HEK293 (cell line): ENCODE measurements around the gene RAB3GAP2.

ENCODE experiments used
- CTCF ChIA-PET: fragments of 350-600 bp; formaldehyde crosslinking; extraction: SDS; loops from one replicate; lab custom pipeline; 2021; ENCODE audit warnings: antibody characterized with exemption; lab: Yijun Ruan, JAX
- POLR2A ChIA-PET: fragments of 300-600 bp; formaldehyde crosslinking; extraction: SDS; loops from one replicate; lab custom pipeline; 2020; ENCODE audit warnings: antibody characterized with exemption, inconsistent platforms; lab: Yijun Ruan, JAX
- H3K27ac ChIP-seq: fragments of 200-500 bp; sonication (Bioruptor generic); 2 replicates; pipeline ENCODE4 v1.5.1; 2014; ENCODE audit warnings: low read depth, low read length, control low read depth, inconsistent platforms; ENCODE audit errors: extremely low read depth
- H3K36me3 ChIP-seq, 2 experiments: fragments of 200-500 bp in 1 of 2; sonication (Bioruptor generic) in 1 of 2; 1 replicate in 1 of 2; 2 replicates in 1 of 2; pipeline ENCODE4 v1.5.1; 2014 to 2017; ENCODE audit warnings: inconsistent platforms in 2 of 2, low read length in 2 of 2; ENCODE audit not compliant: control insufficient read depth in 2 of 2, insufficient read depth in 1 of 2
- H3K4me1 ChIP-seq: fragments of 200-500 bp; sonication (Bioruptor generic); 2 replicates; pipeline ENCODE4 v1.5.1; 2014; ENCODE audit warnings: mild to moderate bottlenecking, low read length, inconsistent platforms; ENCODE audit not compliant: control insufficient read depth, insufficient read depth
- H3K4me3 ChIP-seq: 2 replicates; pipeline ENCODE4 v1.5.1; 2011; ENCODE audit warnings: low read depth, mild to moderate bottlenecking, control low read depth, low read length, moderate library complexity
- H3K9me3 ChIP-seq: fragments of 200-500 bp; sonication (Bioruptor generic); 2 replicates; pipeline ENCODE4 v1.5.1; 2014; ENCODE audit warnings: low read depth, low read length, inconsistent platforms; ENCODE audit not compliant: control insufficient read depth, insufficient read depth
- GLI4 ChIP-seq: fragments of 450-650 bp; formaldehyde crosslinking; IDR thresholded peaks from 2 replicates; pipeline ENCODE4 v1.5.1; 2016; ENCODE audit warnings: missing biosample characterization, missing genetic modification characterization
- PRDM10 ChIP-seq: fragments of 450-650 bp; formaldehyde crosslinking; IDR thresholded peaks from 2 replicates; pipeline ENCODE4 v1.5.1; 2016; ENCODE audit warnings: missing biosample characterization, missing genetic modification characterization
- RBAK ChIP-seq: fragments of 450-650 bp; formaldehyde crosslinking; IDR thresholded peaks from 2 replicates; pipeline ENCODE4 v1.5.1; 2016; ENCODE audit warnings: missing biosample characterization, missing genetic modification characterization
- SCRT1 ChIP-seq: fragments of 450-650 bp; formaldehyde crosslinking; IDR thresholded peaks from 2 replicates; pipeline ENCODE4 v1.5.1; 2016; ENCODE audit warnings: missing biosample characterization, missing genetic modification characterization, borderline replicate concordance
- SETDB1 ChIP-seq: IDR thresholded peaks from one replicate; pipeline ENCODE4 v1.6.1; 2017; ENCODE audit warnings: mild to moderate bottlenecking, low read length, moderate library complexity, mixed read lengths; ENCODE audit not compliant: insufficient read length
- SP3 ChIP-seq: fragments of 450-650 bp; formaldehyde crosslinking; IDR thresholded peaks from 2 replicates; pipeline ENCODE4 v1.5.1; 2016; ENCODE audit warnings: missing biosample characterization, missing genetic modification characterization
- ZBTB1 ChIP-seq: fragments of 450-650 bp; formaldehyde crosslinking; IDR thresholded peaks from 2 replicates; pipeline ENCODE4 v1.5.1; 2016; ENCODE audit warnings: missing biosample characterization, missing genetic modification characterization
- ZBTB8A ChIP-seq: fragments of 450-650 bp; formaldehyde crosslinking; IDR thresholded peaks from 2 replicates; pipeline ENCODE4 v1.5.1; 2016; ENCODE audit warnings: missing biosample characterization, missing genetic modification characterization
- ZFHX2 ChIP-seq: fragments of 450-650 bp; formaldehyde crosslinking; conservative IDR thresholded peaks from 2 replicates; pipeline ENCODE4 v1.5.1; 2016; ENCODE audit warnings: missing biosample characterization, missing genetic modification characterization
- ZNF10 ChIP-seq: fragments of 450-650 bp; formaldehyde crosslinking; IDR thresholded peaks from 2 replicates; pipeline ENCODE4 v1.5.1; 2017; ENCODE audit warnings: missing biosample characterization, missing genetic modification characterization
- ZNF112 ChIP-seq: fragments of 450-650 bp; formaldehyde crosslinking; IDR thresholded peaks from 2 replicates; pipeline ENCODE4 v1.5.0; 2017; ENCODE audit warnings: missing biosample characterization, missing genetic modification characterization
- ZNF114 ChIP-seq: fragments of 450-650 bp; formaldehyde crosslinking; IDR thresholded peaks from 2 replicates; pipeline ENCODE4 v1.5.0; 2017; ENCODE audit warnings: missing biosample characterization, missing genetic modification characterization
- ZNF138 ChIP-seq: fragments of 450-650 bp; formaldehyde crosslinking; IDR thresholded peaks from 2 replicates; pipeline ENCODE4 v1.5.1; 2016; ENCODE audit warnings: missing biosample characterization, missing genetic modification characterization, borderline replicate concordance
- ZNF148 ChIP-seq: fragments of 450-650 bp; formaldehyde crosslinking; IDR thresholded peaks from 2 replicates; pipeline ENCODE4 v1.5.0; 2017; ENCODE audit warnings: missing biosample characterization, missing genetic modification characterization, borderline replicate concordance
- ZNF24 ChIP-seq: fragments of 450-650 bp; formaldehyde crosslinking; IDR thresholded peaks from 2 replicates; pipeline ENCODE4 v1.5.1; 2016; ENCODE audit warnings: missing biosample characterization, missing genetic modification characterization
- ZNF248 ChIP-seq: fragments of 450-650 bp; formaldehyde crosslinking; IDR thresholded peaks from 2 replicates; pipeline ENCODE4 v1.5.1; 2017; ENCODE audit warnings: missing biosample characterization, missing genetic modification characterization
- ZNF394 ChIP-seq: fragments of 450-650 bp; formaldehyde crosslinking; IDR thresholded peaks from 2 replicates; pipeline ENCODE4 v1.5.1; 2016; ENCODE audit warnings: missing biosample characterization, missing genetic modification characterization, mild to moderate bottlenecking, moderate library complexity, borderline replicate concordance
- ZNF501 ChIP-seq: fragments of 450-650 bp; formaldehyde crosslinking; IDR thresholded peaks from 2 replicates; pipeline ENCODE4 v1.5.1; 2016; ENCODE audit warnings: missing biosample characterization, missing genetic modification characterization
- ZNF521 ChIP-seq: fragments of 450-650 bp; formaldehyde crosslinking; IDR thresholded peaks from 2 replicates; pipeline ENCODE4 v1.5.1; 2017; ENCODE audit warnings: missing biosample characterization, mild to moderate bottlenecking, missing genetic modification characterization
- ZNF585B ChIP-seq: fragments of 450-650 bp; formaldehyde crosslinking; IDR thresholded peaks from 2 replicates; pipeline ENCODE4 v1.5.1; 2016; ENCODE audit warnings: missing biosample characterization, missing genetic modification characterization
- ZNF621 ChIP-seq: fragments of 450-650 bp; formaldehyde crosslinking; IDR thresholded peaks from 2 replicates; pipeline ENCODE4 v1.5.1; 2017; ENCODE audit warnings: missing biosample characterization, missing genetic modification characterization
- ZNF654 ChIP-seq: fragments of 450-650 bp; formaldehyde crosslinking; IDR thresholded peaks from 2 replicates; pipeline ENCODE4 v1.5.1; 2016; ENCODE audit warnings: low read depth, missing biosample characterization, missing genetic modification characterization
- ZNF747 ChIP-seq: fragments of 450-650 bp; formaldehyde crosslinking; IDR thresholded peaks from 2 replicates; pipeline ENCODE4 v1.5.1; 2016; ENCODE audit warnings: missing biosample characterization, missing genetic modification characterization
- ZNF777 ChIP-seq: fragments of 450-650 bp; formaldehyde crosslinking; IDR thresholded peaks from 2 replicates; pipeline ENCODE4 v1.5.1; 2017; ENCODE audit warnings: missing biosample characterization, missing genetic modification characterization, borderline replicate concordance
- ZNF792 ChIP-seq: fragments of 450-650 bp; formaldehyde crosslinking; IDR thresholded peaks from 2 replicates; pipeline ENCODE4 v1.5.1; 2016; ENCODE audit warnings: missing biosample characterization, missing genetic modification characterization
- ZSCAN23 ChIP-seq: fragments of 450-650 bp; formaldehyde crosslinking; IDR thresholded peaks from 2 replicates; pipeline ENCODE4 v1.5.1; 2016; ENCODE audit warnings: missing biosample characterization, missing genetic modification characterization
- TF ChIP-seq, protein P1 (sequence below): fragments of 450-650 bp; formaldehyde crosslinking; IDR thresholded peaks from 2 replicates; pipeline ENCODE4 v1.5.1; 2016; ENCODE audit warnings: missing biosample characterization, missing genetic modification characterization

Gene RAB3GAP2

GRCh38 chr1:220186752-220187151, 85.5 kb downstream of the RAB3GAP2 start:
- no peak overlapping the region for H3K4me3 ChIP-seq
- TF ChIP-seq ZSCAN23, result no peak
- TF ChIP-seq ZNF501 (tag by site-specific recombination), result no peak
- no peak for TF ChIP-seq ZNF621 (tag by site-specific recombination)
- TF ChIP-seq, protein P1, sequence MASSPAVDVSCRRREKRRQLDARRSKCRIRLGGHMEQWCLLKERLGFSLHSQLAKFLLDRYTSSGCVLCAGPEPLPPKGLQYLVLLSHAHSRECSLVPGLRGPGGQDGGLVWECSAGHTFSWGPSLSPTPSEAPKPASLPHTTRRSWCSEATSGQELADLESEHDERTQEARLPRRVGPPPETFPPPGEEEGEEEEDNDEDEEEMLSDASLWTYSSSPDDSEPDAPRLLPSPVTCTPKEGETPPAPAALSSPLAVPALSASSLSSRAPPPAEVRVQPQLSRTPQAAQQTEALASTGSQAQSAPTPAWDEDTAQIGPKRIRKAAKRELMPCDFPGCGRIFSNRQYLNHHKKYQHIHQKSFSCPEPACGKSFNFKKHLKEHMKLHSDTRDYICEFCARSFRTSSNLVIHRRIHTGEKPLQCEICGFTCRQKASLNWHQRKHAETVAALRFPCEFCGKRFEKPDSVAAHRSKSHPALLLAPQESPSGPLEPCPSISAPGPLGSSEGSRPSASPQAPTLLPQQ (tag by site-specific recombination), result no peak
- no peak for TF ChIP-seq ZNF10 (tag by site-specific recombination)
- no peak for TF ChIP-seq ZNF521
- no peak for TF ChIP-seq ZNF585B (tag by site-specific recombination)
- no peak for TF ChIP-seq ZNF394 (tag by site-specific recombination)
- TF ChIP-seq SCRT1 (tag by site-specific recombination), result no peak
- no peak for TF ChIP-seq PRDM10 (tag by site-specific recombination)
- TF ChIP-seq ZNF114 (tag by site-specific recombination), result no peak
- no peak for TF ChIP-seq SP3 (tag by site-specific recombination)
- no peak for TF ChIP-seq ZNF792 (tag by site-specific recombination)
- TF ChIP-seq, all 188 proteins: peak for 0
- POLR2A ChIA-PET, result no interaction called here
- CTCF ChIA-PET, result interaction anchor here (0.6 to 4.0 kb wide), 3 partner anchors 31 to 590 kb away, joined by 3 to 22 read pairs (median 7); no protein-coding TSS in a partner anchor
- Histone ChIP-seq H3K36me3 (peaks cover 14 to 56% of the 10 kb centered on the region in 2 experiments), H3K4me1 (no peaks in the 10 kb centered on the region), H3K9me3 (no peaks in the 10 kb centered on the region), H3K27ac (no peak overlapping the region)

DNA sequence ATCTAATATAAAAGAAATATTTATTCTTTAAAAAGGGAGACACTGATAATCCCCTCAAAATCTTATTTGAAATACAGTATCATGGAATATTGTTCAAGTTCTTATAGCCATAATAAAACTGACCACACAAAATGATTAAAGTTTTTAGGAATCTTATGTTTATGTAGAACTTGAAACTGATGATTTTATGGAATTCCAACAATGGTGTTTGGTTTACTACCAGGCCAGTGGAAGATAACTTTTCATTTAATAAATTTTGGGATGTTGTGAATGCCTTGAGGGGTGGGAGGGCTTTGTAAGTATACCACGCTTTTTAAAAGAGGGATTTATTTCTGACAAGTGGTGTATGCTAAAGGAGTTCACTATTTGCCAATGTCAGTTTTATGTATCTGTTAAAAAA, 87.7 kb downstream of the RAB3GAP2 start:
- no peaks in the 10 kb centered on the region for H3K9me3 ChIP-seq
- CTCF ChIA-PET, result no interaction called here
- peaks cover 10 to 56% of the 10 kb centered on the region in 2 experiments for H3K36me3 ChIP-seq
- POLR2A ChIA-PET, result no interaction called here
- H3K4me3 ChIP-seq, result no peak overlapping the region
- H3K27ac ChIP-seq, result no peak overlapping the region
- no peaks in the 10 kb centered on the region for H3K4me1 ChIP-seq
- TF ChIP-seq ZFHX2, result no peak
- TF ChIP-seq SETDB1, result no peak
- TF ChIP-seq, all 188 proteins: peak for 0

DNA sequence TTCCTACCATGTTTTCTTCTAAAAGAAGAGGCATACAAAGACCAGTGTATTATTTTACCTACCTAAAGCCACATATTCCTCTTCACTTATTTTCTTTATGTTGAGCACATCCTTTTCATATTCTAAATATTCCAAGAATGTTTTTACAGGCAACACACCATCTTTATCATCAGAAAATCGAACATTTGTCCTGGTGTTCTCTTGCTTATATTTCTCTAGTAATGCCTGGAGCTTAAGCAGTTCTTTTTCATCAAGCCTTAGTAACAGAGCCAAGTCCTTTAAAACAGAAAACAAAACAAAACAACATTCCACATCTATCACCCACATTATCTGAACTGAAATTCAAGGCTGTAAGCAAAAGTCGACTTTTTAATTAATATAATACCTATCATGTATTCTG, 89.6 kb downstream of the RAB3GAP2 start:
- ChIA-PET POLR2A (no interaction called here), CTCF (interaction anchor here (0.7 kb wide), 1 partner anchor 220 kb away, joined by 6 read pairs; no protein-coding TSS in a partner anchor)
- H3K9me3 ChIP-seq, result no peaks in the 10 kb centered on the region
- H3K36me3 ChIP-seq, result peaks cover 0 to 43% of the 10 kb centered on the region in 2 experiments; a peak in 2 of 3 replicates
- H3K27ac ChIP-seq, result no peak overlapping the region
- no peaks in the 10 kb centered on the region for H3K4me1 ChIP-seq
- no peak overlapping the region for H3K4me3 ChIP-seq
- no peak for TF ChIP-seq ZNF112 (tag by site-specific recombination)
- TF ChIP-seq ZBTB1 (tag by site-specific recombination), result no peak
- no peak for TF ChIP-seq GLI4 (tag by site-specific recombination)
- TF ChIP-seq ZNF248 (tag by site-specific recombination), result no peak
- no peak for TF ChIP-seq ZNF747 (tag by site-specific recombination)
- TF ChIP-seq RBAK (tag by site-specific recombination), result no peak
- no peak for TF ChIP-seq ZNF138 (tag by site-specific recombination)
- TF ChIP-seq ZNF148 (tag by site-specific recombination), result no peak
- no peak for TF ChIP-seq ZNF654 (tag by site-specific recombination)
- TF ChIP-seq ZBTB8A (tag by site-specific recombination), result no peak
- TF ChIP-seq ZNF24 (tag by site-specific recombination), result no peak
- TF ChIP-seq ZNF777 (tag by site-specific recombination), result no peak
